Trophoblast cell (in vitro differentiated cells and primary cell): ENCODE results near the gene SAMSN1.

ENCODE experiments used
- DNase-seq, 2 donors: peaks; one replicate each; pipeline ENCODE4 v3.0.0-alpha.2; 2016
- H2AFZ ChIP-seq: 2 replicates; pipeline ENCODE4 v1.6.1; 2013; ENCODE audit warnings: low read length, moderate library complexity, mild to moderate bottlenecking; ENCODE audit not compliant: insufficient read depth, poor library complexity
- H2AK5ac ChIP-seq: 2 replicates; pipeline ENCODE4 v1.6.1; 2013; ENCODE audit warnings: mild to moderate bottlenecking, low read length
- H2BK120ac ChIP-seq: 2 replicates; pipeline ENCODE4 v1.6.1; 2013; ENCODE audit warnings: low read length, mild to moderate bottlenecking, moderate library complexity; ENCODE audit not compliant: insufficient read depth, poor library complexity
- H2BK12ac ChIP-seq: 2 replicates; pipeline ENCODE4 v1.6.1; 2013; ENCODE audit warnings: mild to moderate bottlenecking, low read length, moderate library complexity
- H2BK5ac ChIP-seq: 2 replicates; pipeline ENCODE4 v1.6.1; 2013; ENCODE audit warnings: low read length, low read depth, moderate library complexity, mild to moderate bottlenecking; ENCODE audit not compliant: poor library complexity
- H3K14ac ChIP-seq: 2 replicates; pipeline ENCODE4 v1.6.1; 2013; ENCODE audit warnings: mild to moderate bottlenecking, low read length
- H3K18ac ChIP-seq: 2 replicates; pipeline ENCODE4 v1.6.1; 2013; ENCODE audit warnings: mild to moderate bottlenecking, low read length
- H3K23ac ChIP-seq: 2 replicates; pipeline ENCODE4 v1.6.1; 2013; ENCODE audit warnings: low read length
- H3K27ac ChIP-seq: 2 replicates; pipeline ENCODE4 v1.5.1; 2013; ENCODE audit warnings: low read depth, mild to moderate bottlenecking, inconsistent platforms, low read length, moderate library complexity
- H3K27me3 ChIP-seq: 2 replicates; pipeline ENCODE4 v1.6.1; 2013; ENCODE audit warnings: inconsistent platforms, mild to moderate bottlenecking, low read length, moderate library complexity; ENCODE audit not compliant: insufficient read depth
- H3K36me3 ChIP-seq, 2 experiments: 1 replicate in 1 of 2; 2 replicates in 1 of 2; pipeline ENCODE4 v1.6.1; 2013; ENCODE audit warnings: low read length in 2 of 2, mild to moderate bottlenecking in 2 of 2, moderate library complexity in 1 of 2; ENCODE audit not compliant: insufficient read depth in 2 of 2, control insufficient read depth in 1 of 2
- H3K4ac ChIP-seq: 2 replicates; pipeline ENCODE4 v1.6.1; 2013; ENCODE audit warnings: low read depth, mild to moderate bottlenecking, low read length, moderate library complexity
- H3K4me1 ChIP-seq, 2 experiments: 1 replicate in 1 of 2; 2 replicates in 1 of 2; pipeline ENCODE4 v1.6.1; 2013; ENCODE audit warnings: low read length in 2 of 2, mild to moderate bottlenecking in 2 of 2, moderate library complexity in 1 of 2; ENCODE audit not compliant: insufficient read depth in 2 of 2, control insufficient read depth in 1 of 2
- H3K4me2 ChIP-seq: 2 replicates; pipeline ENCODE4 v1.6.1; 2013; ENCODE audit warnings: inconsistent platforms, mild to moderate bottlenecking, low read length, moderate library complexity
- H3K4me3 ChIP-seq: 2 replicates; pipeline ENCODE4 v1.5.1; 2013; ENCODE audit warnings: mild to moderate bottlenecking, low read depth, low read length, inconsistent platforms
- H3K79me1 ChIP-seq: one replicate; pipeline ENCODE4 v1.6.1; 2013; ENCODE audit warnings: low read length
- H3K79me2 ChIP-seq: 2 replicates; pipeline ENCODE4 v1.6.1; 2013; ENCODE audit warnings: low read length, mild to moderate bottlenecking; ENCODE audit not compliant: control insufficient read depth, insufficient read depth, poor library complexity
- H3K9ac ChIP-seq: 2 replicates; pipeline ENCODE4 v1.6.1; 2013; ENCODE audit warnings: mild to moderate bottlenecking, low read length
- H3K9me3 ChIP-seq: 2 replicates; pipeline ENCODE4 v1.6.1; 2013; ENCODE audit warnings: low read depth, mild to moderate bottlenecking, control low read depth, inconsistent platforms, low read length; ENCODE audit not compliant: insufficient read depth
- H4K12ac ChIP-seq: 2 replicates; pipeline ENCODE4 v1.6.1; 2013; ENCODE audit warnings: low read depth, mild to moderate bottlenecking, low read length, moderate library complexity
- H4K8ac ChIP-seq: 2 replicates; pipeline ENCODE4 v1.6.1; 2013; ENCODE audit warnings: low read depth, mild to moderate bottlenecking, low read length, moderate library complexity
- H4K91ac ChIP-seq: one replicate; pipeline ENCODE4 v1.6.1; 2013; ENCODE audit warnings: low read depth, mild to moderate bottlenecking, low read length, moderate library complexity
- WGBS: extraction: QIAGEN DNeasy Blood & Tissue Kit; methylation state at CpG from one replicate; pipeline ENCODE4 v1.1.7; 2013; ENCODE audit warnings: missing lambda C conversion rate; ENCODE audit not compliant: insufficient read length, insufficient coverage; ENCODE audit errors: extremely low coverage; 5-methylcytosine and 5-hydroxymethylcytosine counted together

SAMSN1 gene

DNA sequence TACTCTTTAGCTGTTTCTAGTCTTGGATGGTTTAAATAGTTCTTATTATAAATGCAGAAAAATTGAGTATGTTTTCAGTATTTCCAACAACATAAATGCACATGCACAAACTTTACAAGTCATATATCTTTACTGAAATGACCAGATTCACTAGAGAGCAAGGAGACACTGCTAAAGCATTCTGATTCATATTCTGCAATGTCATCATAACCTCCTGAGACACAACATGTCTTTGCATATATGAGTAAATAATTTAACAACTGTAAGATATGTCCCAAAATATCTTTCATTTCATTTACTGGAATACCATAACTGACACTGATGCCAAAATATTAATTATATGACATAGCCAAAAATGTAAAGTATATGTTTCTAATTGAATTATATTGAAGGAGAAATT, 16.8 kb upstream of the SAMSN1 start:
- Histone ChIP-seq H3K79me1 (no peaks in the 10 kb centered on the region), H4K12ac (no peak overlapping the region), H2BK12ac (no peak overlapping the region), H3K18ac (no peak overlapping the region), H3K4me1 (no peaks in the 10 kb centered on the region), H2BK5ac (no peak overlapping the region), H3K27ac (no peak overlapping the region), H4K8ac (no peak overlapping the region), H3K4me3 (no peak overlapping the region), H3K36me3 (no peaks in the 10 kb centered on the region), H2BK120ac (no peak overlapping the region), H3K4ac (no peak overlapping the region), H3K27me3 (no peaks in the 10 kb centered on the region), H3K23ac (no peak overlapping the region), H3K79me2 (no peaks in the 10 kb centered on the region), H3K4me2 (no peak overlapping the region), H3K9me3 (no peaks in the 10 kb centered on the region), H4K91ac (no peak overlapping the region), H3K14ac (no peak overlapping the region), H2AK5ac (no peak overlapping the region), H3K9ac (no peak overlapping the region), H2AFZ (no peak overlapping the region)
- DNase-seq: no peak

DNA sequence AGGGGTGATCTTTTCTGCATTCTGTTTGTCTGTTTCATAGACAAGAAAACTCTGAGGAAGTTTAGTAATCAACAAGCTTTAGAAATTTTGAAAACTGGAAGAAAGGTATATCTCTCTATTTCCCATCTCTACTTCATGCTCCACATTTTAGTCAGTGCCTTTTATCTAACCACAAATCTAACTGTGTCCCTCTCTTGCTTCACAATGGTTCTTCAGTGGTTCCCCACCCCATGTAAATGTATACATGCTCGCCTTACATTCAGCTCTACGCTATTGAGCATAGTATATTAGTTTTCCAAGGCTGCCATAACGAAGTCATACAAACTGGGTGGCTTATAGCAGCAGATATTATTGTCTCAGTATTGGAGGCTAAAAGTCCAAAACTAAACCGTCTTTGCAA, 14.4 kb upstream of the SAMSN1 start:
- Histone ChIP-seq H2BK120ac (no peak overlapping the region), H3K4me3 (no peak overlapping the region), H3K14ac (no peak overlapping the region), H2BK12ac (no peak overlapping the region), H2BK5ac (no peak overlapping the region), H3K23ac (no peak overlapping the region), H3K18ac (no peak overlapping the region), H3K27me3 (no peaks in the 10 kb centered on the region), H3K27ac (no peak overlapping the region), H3K36me3 (no peaks in the 10 kb centered on the region), H3K9ac (no peak overlapping the region), H3K4me1 (no peaks in the 10 kb centered on the region), H4K91ac (no peak overlapping the region), H3K4me2 (no peak overlapping the region), H2AK5ac (no peak overlapping the region), H3K79me1 (no peaks in the 10 kb centered on the region), H3K79me2 (no peaks in the 10 kb centered on the region), H3K9me3 (no peaks in the 10 kb centered on the region), H4K12ac (no peak overlapping the region), H2AFZ (no peak overlapping the region), H3K4ac (no peak overlapping the region), H4K8ac (no peak overlapping the region)
- DNase-seq: peak in 1 of 2 donors; percentile 17
- no CpG with 5 or more reads among the region's 4 CpGs for WGBS

DNA sequence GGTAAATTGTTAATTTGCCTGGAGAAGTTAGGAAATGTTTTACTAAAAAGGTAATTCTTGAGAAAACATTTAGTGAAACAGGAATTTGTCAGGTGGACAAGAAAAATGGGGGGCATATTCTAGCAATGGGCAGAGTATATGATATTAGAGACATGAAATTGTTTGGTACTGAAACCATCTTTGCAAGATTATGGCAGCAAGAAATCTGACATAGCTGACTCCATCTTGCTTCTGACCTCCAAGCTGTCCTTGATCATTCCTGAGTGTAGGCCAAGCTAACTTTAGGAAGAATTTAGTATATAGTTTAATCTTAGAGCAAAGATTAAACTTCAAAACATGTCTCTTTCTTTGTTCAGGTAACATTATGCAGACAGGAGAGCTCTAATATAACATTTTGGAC, 14.0 kb upstream of the SAMSN1 start:
- Histone ChIP-seq H3K36me3 (no peaks in the 10 kb centered on the region), H3K4me2 (no peak overlapping the region), H2BK120ac (no peak overlapping the region), H3K4ac (no peak overlapping the region), H3K79me1 (no peaks in the 10 kb centered on the region), H3K27ac (no peak overlapping the region), H2AFZ (no peak overlapping the region), H3K9me3 (no peaks in the 10 kb centered on the region), H3K27me3 (no peaks in the 10 kb centered on the region), H3K4me3 (no peak overlapping the region), H3K14ac (no peak overlapping the region), H4K12ac (no peak overlapping the region), H3K18ac (no peak overlapping the region), H3K23ac (no peak overlapping the region), H4K8ac (no peak overlapping the region), H3K4me1 (no peaks in the 10 kb centered on the region), H2AK5ac (no peak overlapping the region), H3K9ac (no peak overlapping the region), H2BK12ac (no peak overlapping the region), H3K79me2 (no peaks in the 10 kb centered on the region), H4K91ac (no peak overlapping the region), H2BK5ac (no peak overlapping the region)
- no peak for DNase-seq

DNA sequence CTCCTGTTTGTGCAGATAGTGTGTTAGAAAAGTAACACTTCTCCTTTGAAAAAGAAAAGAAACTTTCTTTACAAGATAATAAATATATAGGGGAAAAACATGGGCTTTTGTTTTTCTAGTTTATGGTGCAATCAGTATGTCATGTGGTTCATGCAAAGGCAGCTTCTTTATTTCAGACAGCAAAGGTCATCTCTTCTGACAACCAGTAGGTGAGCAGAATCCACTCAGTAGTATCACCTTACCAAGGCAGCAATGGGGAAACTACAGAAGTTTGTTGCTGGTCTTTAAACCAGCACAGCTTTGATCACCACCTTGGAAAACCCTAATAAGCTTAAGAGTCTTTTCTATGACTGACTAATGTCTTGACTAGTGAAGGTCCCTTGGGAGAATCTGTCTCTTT, 13.0 kb upstream of the SAMSN1 start:
- no peaks in the 10 kb centered on the region for H3K27me3 ChIP-seq
- H2BK5ac ChIP-seq: no peak overlapping the region
- no peak overlapping the region for H3K4ac ChIP-seq
- no peak overlapping the region for H4K91ac ChIP-seq
- no peak overlapping the region for H2AK5ac ChIP-seq
- H3K4me1 ChIP-seq: no peaks in the 10 kb centered on the region
- no peak overlapping the region for H3K27ac ChIP-seq
- no peak overlapping the region for H4K12ac ChIP-seq
- H3K14ac ChIP-seq: no peak overlapping the region
- H3K18ac ChIP-seq: no peak overlapping the region
- H3K23ac ChIP-seq: no peak overlapping the region
- H2BK12ac ChIP-seq: no peak overlapping the region
- no peaks in the 10 kb centered on the region for H3K9me3 ChIP-seq
- no peak overlapping the region for H3K4me2 ChIP-seq
- no peak overlapping the region for H3K9ac ChIP-seq
- no peak for DNase-seq
- no peak overlapping the region for H2BK120ac ChIP-seq
- no peaks in the 10 kb centered on the region for H3K79me2 ChIP-seq
- no peak overlapping the region for H3K4me3 ChIP-seq
- no peak overlapping the region for H4K8ac ChIP-seq
- H3K36me3 ChIP-seq: no peaks in the 10 kb centered on the region
- H3K79me1 ChIP-seq: no peaks in the 10 kb centered on the region
- no peak overlapping the region for H2AFZ ChIP-seq

DNA sequence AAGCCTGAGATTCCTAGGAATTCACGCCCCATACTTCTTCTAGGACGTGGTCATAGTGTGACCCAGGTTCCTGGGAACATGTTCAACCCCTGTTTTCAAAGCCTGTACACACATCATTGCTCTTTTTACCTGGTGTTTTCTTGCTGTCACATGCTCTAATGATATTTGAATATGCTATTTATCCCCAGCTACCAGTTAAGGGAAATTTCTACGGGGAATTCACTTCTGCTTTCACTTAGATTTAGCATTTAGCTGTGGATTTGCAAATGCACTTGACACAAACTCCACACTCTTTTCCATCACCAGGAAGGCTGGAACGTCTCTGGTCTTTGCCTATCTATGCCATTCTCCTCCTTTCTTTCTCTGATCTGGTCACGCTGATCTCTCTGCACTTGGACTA, 11.3 kb upstream of the SAMSN1 start:
- Histone ChIP-seq H3K14ac (no peak overlapping the region), H3K4me2 (no peak overlapping the region), H3K4me3 (no peak overlapping the region), H4K12ac (no peak overlapping the region), H2AFZ (no peak overlapping the region), H3K23ac (no peak overlapping the region), H4K91ac (no peak overlapping the region), H3K79me1 (no peaks in the 10 kb centered on the region), H2BK12ac (no peak overlapping the region), H3K27ac (no peak overlapping the region), H3K4me1 (no peaks in the 10 kb centered on the region), H2BK120ac (no peak overlapping the region), H3K27me3 (no peaks in the 10 kb centered on the region), H2AK5ac (no peak overlapping the region), H3K36me3 (no peaks in the 10 kb centered on the region), H4K8ac (no peak overlapping the region), H3K79me2 (no peaks in the 10 kb centered on the region), H3K9ac (no peak overlapping the region), H2BK5ac (no peak overlapping the region), H3K18ac (no peak overlapping the region), H3K4ac (no peak overlapping the region), H3K9me3 (no peaks in the 10 kb centered on the region)
- no peak for DNase-seq
- no CpG with 5 or more reads among the region's 5 CpGs for WGBS
